Natural killer cell (primary cell): ENCODE results near the gene RAB42. TPM values are rescaled to one million over a fixed set of nuclear protein-coding genes. Genes with fewer than 3 reads are reported as not detected.

Source experiments
- ATAC-seq, 3 donors: fragments of 150-1000 bp in 2 of 3; fragments of 200-7000 bp in 1 of 3; cut with Tn5 transposase; 1 replicate in 1 of 3; 2 replicates in 2 of 3; pipeline ENCODE4 v1.10.0; 2021; ENCODE audit warnings: mild to moderate bottlenecking in 2 of 3, moderate library complexity in 2 of 3
- DNase-seq, 2 donors: peaks; one replicate each; pipeline versions ENCODE4 v3.0.0 to v3.0.0-alpha.2; 2013 to 2021; ENCODE audit warnings: mixed read lengths in 1 of 2
- H3K27ac ChIP-seq: one replicate; pipeline ENCODE4 v1.5.1; 2013; ENCODE audit warnings: mild to moderate bottlenecking, low read length
- H3K27me3 ChIP-seq: one replicate; pipeline ENCODE4 v1.6.1; 2013; ENCODE audit warnings: low read length; ENCODE audit not compliant: control insufficient read depth, insufficient read depth
- H3K36me3 ChIP-seq: one replicate; pipeline ENCODE4 v1.6.1; 2013; ENCODE audit warnings: low read length; ENCODE audit not compliant: control insufficient read depth, insufficient read depth
- H3K4me1 ChIP-seq: one replicate; pipeline ENCODE4 v1.6.1; 2013; ENCODE audit warnings: low read length; ENCODE audit not compliant: control insufficient read depth, insufficient read depth
- H3K4me3 ChIP-seq: one replicate; pipeline ENCODE4 v1.5.1; 2013; ENCODE audit warnings: low read length
- H3K9me3 ChIP-seq: one replicate; pipeline ENCODE4 v1.6.1; 2013; ENCODE audit warnings: low read length; ENCODE audit not compliant: control insufficient read depth, insufficient read depth
- H3K27ac Mint-ChIP-seq, 2 donors: one replicate each; pipeline ENCODE4 v1.8.0; 2022; ENCODE audit warnings: mild to moderate bottlenecking in 2 of 2, mixed read lengths in 2 of 2, moderate library complexity in 1 of 2
- H3K27me3 Mint-ChIP-seq, 2 donors: one replicate each; pipeline ENCODE4 v1.8.0; 2022; ENCODE audit warnings: low read depth in 2 of 2, mixed read lengths in 2 of 2
- H3K36me3 Mint-ChIP-seq: one replicate; pipeline ENCODE4 v1.8.0; 2022; ENCODE audit warnings: mixed read lengths
- H3K4me1 Mint-ChIP-seq, 2 donors: one replicate each; pipeline ENCODE4 v1.8.0; 2022; ENCODE audit warnings: mixed read lengths in 2 of 2
- H3K4me3 Mint-ChIP-seq: one replicate; pipeline ENCODE4 v1.8.0; 2022; ENCODE audit warnings: mild to moderate bottlenecking, moderate library complexity, mixed read lengths
- H3K9me3 Mint-ChIP-seq, 2 donors: one replicate each; pipeline ENCODE4 v1.8.0; 2022; ENCODE audit warnings: mixed read lengths in 2 of 2
- CTCF ChIP-seq: fragments of 200-600 bp; IDR thresholded peaks from one replicate; pipeline ENCODE4 v1.8.0; 2022; ENCODE audit warnings: antibody characterized with exemption
- WGBS: methylation state at CpG from one replicate; pipeline ENCODE4 v1.1.7; 2013; ENCODE audit warnings: missing lambda C conversion rate; ENCODE audit not compliant: insufficient coverage; 5-methylcytosine and 5-hydroxymethylcytosine counted together
- intact Hi-C: fragments of 100-400 bp; cut with micrococcal nuclease; formaldehyde crosslinking; loops from one replicate; pipeline ENCODE4 v1.14.2; 2022
- total RNA-seq, 4 donors: library from RNA; stranded (reverse); fragments of 120-200 nt in 1 of 4; gene quantifications; one replicate each; pipeline versions ENCODE4 v1.2.3 to v1.2.4, GENCODE V29; 2013 to 2022

The RAB42 gene
- total RNA-seq, 3 donors from 2014 or later (not counting 1 experiment from before 2014, with no cell fraction given): 0.38 TPM; not detected in 2

GRCh38 chr1:28604962-28605361 lies 12.9 kb downstream of the RAB42 start:
- intact Hi-C loops: no loop called here
- Mint-ChIP-seq H3K4me1 (no peaks in the 10 kb centered on the region), H3K9me3 (no peaks in the 10 kb centered on the region), H3K27ac (no peak overlapping the region), H3K36me3 (no peaks in the 10 kb centered on the region), H3K27me3 (no peaks in the 10 kb centered on the region), H3K4me3 (no peak overlapping the region)
- Histone ChIP-seq H3K4me3 (no peak overlapping the region), H3K27me3 (no peaks in the 10 kb centered on the region), H3K4me1 (no peaks in the 10 kb centered on the region), H3K9me3 (no peaks in the 10 kb centered on the region), H3K27ac (no peak overlapping the region), H3K36me3 (peaks cover 39% of the 10 kb centered on the region)
- WGBS: 98% methylated on average over 6 of the region's 6 CpGs
- no peak for ATAC-seq
- DNase-seq: no peak
- TF ChIP-seq CTCF: no peak

GRCh38 chr1:28606771-28607170 lies 14.7 kb downstream of the RAB42 start:
- Mint-ChIP-seq H3K36me3 (no peaks in the 10 kb centered on the region), H3K4me3 (no peak overlapping the region), H3K4me1 (no peaks in the 10 kb centered on the region), H3K9me3 (no peaks in the 10 kb centered on the region), H3K27me3 (no peaks in the 10 kb centered on the region), H3K27ac (no peak overlapping the region)
- Histone ChIP-seq H3K9me3 (no peaks in the 10 kb centered on the region), H3K27me3 (no peaks in the 10 kb centered on the region), H3K4me1 (no peaks in the 10 kb centered on the region), H3K36me3 (peaks cover 55% of the 10 kb centered on the region), H3K27ac (no peak overlapping the region), H3K4me3 (no peak overlapping the region)
- WGBS: 100% methylated on average over 1 of the region's 2 CpGs
- intact Hi-C loops: no loop called here
- ATAC-seq: no peak
- TF ChIP-seq CTCF: no peak
- no peak for DNase-seq

GRCh38 chr1:28613175-28613574 lies 21.1 kb downstream of the RAB42 start:
- no peaks in the 10 kb centered on the region for H3K27me3 Mint-ChIP-seq
- H3K4me1 Mint-ChIP-seq: no peaks in the 10 kb centered on the region
- H3K27ac Mint-ChIP-seq: no peak overlapping the region
- intact Hi-C loops: no loop called here
- WGBS: 97% methylated on average over 5 of the region's 5 CpGs
- no peak for TF ChIP-seq CTCF
- no peaks in the 10 kb centered on the region for H3K9me3 Mint-ChIP-seq
- DNase-seq: no peak
- Histone ChIP-seq H3K27me3 (no peaks in the 10 kb centered on the region), H3K9me3 (no peaks in the 10 kb centered on the region), H3K4me1 (no peaks in the 10 kb centered on the region), H3K4me3 (no peak overlapping the region), H3K36me3 (peaks cover 57% of the 10 kb centered on the region), H3K27ac (no peak overlapping the region)
- no peak overlapping the region for H3K4me3 Mint-ChIP-seq
- H3K36me3 Mint-ChIP-seq: peaks cover 5% of the 10 kb centered on the region
- no peak for ATAC-seq

- intact Hi-C loops: no loop called here
- Histone ChIP-seq H3K36me3 (no peaks in the 10 kb centered on the region), H3K9me3 (no peaks in the 10 kb centered on the region), H3K4me3 (no peak overlapping the region), H3K27ac (no peak overlapping the region), H3K4me1 (no peaks in the 10 kb centered on the region), H3K27me3 (no peaks in the 10 kb centered on the region)
- TF ChIP-seq CTCF: no peak
- H3K9me3 Mint-ChIP-seq: no peaks in the 10 kb centered on the region
- no peaks in the 10 kb centered on the region for H3K27me3 Mint-ChIP-seq
- peaks cover 11 to 12% of the 10 kb centered on the region in 2 donors for H3K4me1 Mint-ChIP-seq
- ATAC-seq: no peak
- no peak for DNase-seq
- no peak overlapping the region for H3K4me3 Mint-ChIP-seq
- H3K27ac Mint-ChIP-seq: peak overlapping the region in 1 of 2 donors; percentile 12
- no peaks in the 10 kb centered on the region for H3K36me3 Mint-ChIP-seq
- no CpG with 5 or more reads among the region's 1 CpG for WGBS
Observed at GRCh38 chr1:28631713-28632112, 39.6 kb downstream of the RAB42 start.
